PC-3 (cell line): ENCODE data around the gene IRX2. TPM values are rescaled to one million over a fixed set of nuclear protein-coding genes. Genes with fewer than 3 reads are reported as not detected.

Experiments
- ATAC-seq: fragments of 200-7000 bp; cut with Tn5 transposase; 2 replicates; pipeline ENCODE4 v1.9.1; 2020; ENCODE audit warnings: mild to moderate bottlenecking, moderate library complexity
- BruUV-seq: library from RNA; stranded (reverse); fragments of 400-500 nt; replicated peaks from 2 replicates; lab custom pipeline; 2021; lab: Mats Ljungman, UMichigan
- CTCF ChIA-PET: fragments of 300-600 bp; sonication (Branson Sonifier 250); formaldehyde crosslinking; loops from one replicate; lab custom pipeline; 2022; ENCODE audit warnings: antibody characterized with exemption; lab: Charles Lee
- POLR2A ChIA-PET: fragments of 300-600 bp; sonication (Branson Sonifier 250); formaldehyde crosslinking; loops from one replicate; lab custom pipeline; 2022; ENCODE audit warnings: antibody characterized with exemption; ENCODE audit not compliant: unreplicated experiment; lab: Charles Lee
- DNase-seq: peaks from one replicate; pipeline ENCODE4 v3.0.0-alpha.2; 2015
- H2AFZ ChIP-seq: fragments of 300-600 bp; sonication (generic); 2 replicates; pipeline ENCODE4 v1.6.0; 2016; ENCODE audit warnings: antibody characterized with exemption, low read length
- H3F3A ChIP-seq: fragments of 300-600 bp; sonication (generic); one replicate; pipeline ENCODE4 v1.6.0; 2017; ENCODE audit warnings: antibody characterized with exemption, low read length, control low read depth, mild to moderate bottlenecking; ENCODE audit not compliant: unreplicated experiment
- H3K27ac ChIP-seq: fragments of 300-600 bp; sonication (generic); 2 replicates; pipeline ENCODE4 v1.5.1; 2016; ENCODE audit warnings: mild to moderate bottlenecking, low read length
- H3K27me3 ChIP-seq: fragments of 300-600 bp; sonication (generic); 2 replicates; pipeline ENCODE4 v1.6.1; 2016; ENCODE audit warnings: low read length, mixed read lengths
- H3K36me3 ChIP-seq: fragments of 300-600 bp; sonication (generic); 2 replicates; pipeline ENCODE4 v1.6.1; 2016; ENCODE audit warnings: low read depth, mixed run types, low read length, mixed read lengths
- H3K4me1 ChIP-seq: fragments of 300-600 bp; sonication (generic); 2 replicates; pipeline ENCODE4 v1.5.1; 2016; ENCODE audit warnings: low read length; ENCODE audit not compliant: insufficient read depth
- H3K4me2 ChIP-seq: fragments of 300-600 bp; sonication (generic); 2 replicates; pipeline ENCODE4 v1.6.0; 2016; ENCODE audit warnings: low read length
- H3K4me3 ChIP-seq: fragments of 300-600 bp; sonication (generic); 2 replicates; pipeline ENCODE4 v1.5.1; 2016; ENCODE audit warnings: mild to moderate bottlenecking, low read length, mixed read lengths
- H3K79me2 ChIP-seq: fragments of 300-600 bp; sonication (generic); 2 replicates; pipeline ENCODE4 v1.6.1; 2017; ENCODE audit warnings: low read length, mixed read lengths
- H3K9ac ChIP-seq: fragments of 300-600 bp; sonication (generic); 2 replicates; pipeline ENCODE4 v1.6.0; 2016; ENCODE audit warnings: mild to moderate bottlenecking, low read length
- H3K9me2 ChIP-seq: fragments of 300-600 bp; sonication (generic); replicated peaks from 2 replicates; pipeline ENCODE4 v1.6.1; 2016; ENCODE audit warnings: mixed run types, low read length, mixed read lengths
- H3K9me3 ChIP-seq: fragments of 300-600 bp; sonication (generic); 2 replicates; pipeline ENCODE4 v1.6.1; 2016; ENCODE audit warnings: low read length, mixed read lengths
- H4K20me1 ChIP-seq: fragments of 300-600 bp; sonication (generic); 2 replicates; pipeline ENCODE4 v1.6.1; 2016; ENCODE audit warnings: low read length, mixed read lengths
- EZH2 ChIP-seq: fragments of 300-600 bp; sonication (generic); IDR thresholded peaks from one replicate; pipeline ENCODE4 v1.6.1; 2017; ENCODE audit warnings: antibody characterized with exemption, mild to moderate bottlenecking, low read length; ENCODE audit not compliant: unreplicated experiment
- EZH2phosphoT487 ChIP-seq: fragments of 300-600 bp; sonication (generic); IDR thresholded peaks from 2 replicates; pipeline ENCODE4 v1.6.1; 2018; ENCODE audit warnings: mild to moderate bottlenecking, antibody characterized with exemption, low read length, borderline replicate concordance
- intact Hi-C: fragments of 100-400 bp; cut with micrococcal nuclease; formaldehyde crosslinking; loops from 2 replicates; pipeline ENCODE4 v1.9.0; 2023
- total RNA-seq: library from RNA; depleted of rRNA; stranded (reverse); fragments of >200 nt; gene quantifications from 2 replicates; pipeline ENCODE4 v1.2.3, GENCODE V29; 2014
- TF ChIP-seq, protein P1 (sequence below): fragments of 300-600 bp; sonication (generic); conservative IDR thresholded peaks from 2 replicates; pipeline ENCODE4 v1.5.1; 2017; ENCODE audit warnings: antibody characterized with exemption, low read depth, mild to moderate bottlenecking, low read length

Gene IRX2
- total RNA-seq, 1 experiment from 2014 or later = 10.4 TPM

DNA sequence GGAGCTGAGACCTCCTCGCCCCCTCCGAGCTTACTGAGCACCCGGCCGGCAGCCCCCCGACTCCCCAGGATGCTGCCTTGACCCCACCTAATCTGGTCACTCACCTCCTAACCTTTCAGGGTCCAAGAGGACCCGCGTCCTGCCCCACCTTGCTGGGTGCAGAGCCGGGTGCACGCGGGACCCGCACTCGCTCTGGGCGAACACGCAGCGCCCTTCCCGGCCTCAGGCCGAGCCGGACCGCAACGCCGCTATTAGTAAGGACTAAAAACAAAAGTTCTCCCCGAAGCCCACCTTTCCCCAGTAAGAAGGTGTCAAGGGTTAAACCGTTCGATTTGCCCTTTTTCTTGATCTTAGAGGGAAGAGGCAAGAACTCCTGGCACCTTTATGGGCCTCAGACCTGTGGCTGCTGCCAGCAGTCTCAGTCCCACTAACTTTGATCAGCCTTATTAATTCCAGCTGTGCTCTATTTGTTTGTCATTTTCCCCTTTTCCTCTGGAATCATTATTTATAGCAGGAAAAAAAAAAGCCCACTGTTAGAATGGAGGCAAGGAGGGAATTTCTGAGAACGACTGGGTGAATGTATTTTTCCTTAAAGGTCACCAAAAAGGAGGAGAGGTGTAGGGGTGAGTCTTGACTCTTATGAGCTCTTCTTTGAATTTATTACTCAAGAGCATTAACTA, 10.5 kb downstream of the IRX2 start:
- Histone ChIP-seq H3K4me3 (no peak overlapping the region), H3K36me3 (peaks cover 7% of the 10 kb centered on the region; the same call in 1 of the 2 replicates), H2AFZ (no peak overlapping the region), H4K20me1 (no peaks in the 10 kb centered on the region), H3K27me3 (no peaks in the 10 kb centered on the region), H3K79me2 (no peaks in the 10 kb centered on the region), H3K4me1 (no peaks in the 10 kb centered on the region), H3K27ac (no peak overlapping the region), H3K9me2 (no peaks in the 10 kb centered on the region), H3F3A (no peaks in the 10 kb centered on the region), H3K9me3 (no peaks in the 10 kb centered on the region), H3K4me2 (no peak overlapping the region), H3K9ac (no peak overlapping the region)
- intact Hi-C loops = no loop called here
- TF ChIP-seq EZH2phosphoT487 = no peak
- TF ChIP-seq, protein P1, sequence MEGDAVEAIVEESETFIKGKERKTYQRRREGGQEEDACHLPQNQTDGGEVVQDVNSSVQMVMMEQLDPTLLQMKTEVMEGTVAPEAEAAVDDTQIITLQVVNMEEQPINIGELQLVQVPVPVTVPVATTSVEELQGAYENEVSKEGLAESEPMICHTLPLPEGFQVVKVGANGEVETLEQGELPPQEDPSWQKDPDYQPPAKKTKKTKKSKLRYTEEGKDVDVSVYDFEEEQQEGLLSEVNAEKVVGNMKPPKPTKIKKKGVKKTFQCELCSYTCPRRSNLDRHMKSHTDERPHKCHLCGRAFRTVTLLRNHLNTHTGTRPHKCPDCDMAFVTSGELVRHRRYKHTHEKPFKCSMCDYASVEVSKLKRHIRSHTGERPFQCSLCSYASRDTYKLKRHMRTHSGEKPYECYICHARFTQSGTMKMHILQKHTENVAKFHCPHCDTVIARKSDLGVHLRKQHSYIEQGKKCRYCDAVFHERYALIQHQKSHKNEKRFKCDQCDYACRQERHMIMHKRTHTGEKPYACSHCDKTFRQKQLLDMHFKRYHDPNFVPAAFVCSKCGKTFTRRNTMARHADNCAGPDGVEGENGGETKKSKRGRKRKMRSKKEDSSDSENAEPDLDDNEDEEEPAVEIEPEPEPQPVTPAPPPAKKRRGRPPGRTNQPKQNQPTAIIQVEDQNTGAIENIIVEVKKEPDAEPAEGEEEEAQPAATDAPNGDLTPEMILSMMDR = no peak
- no peak for TF ChIP-seq EZH2
- DNase-seq (no peak), ATAC-seq (no peak)
- no TSS peak for BruUV-seq
- ChIA-PET CTCF (no interaction called here), POLR2A (no interaction called here)

DNA sequence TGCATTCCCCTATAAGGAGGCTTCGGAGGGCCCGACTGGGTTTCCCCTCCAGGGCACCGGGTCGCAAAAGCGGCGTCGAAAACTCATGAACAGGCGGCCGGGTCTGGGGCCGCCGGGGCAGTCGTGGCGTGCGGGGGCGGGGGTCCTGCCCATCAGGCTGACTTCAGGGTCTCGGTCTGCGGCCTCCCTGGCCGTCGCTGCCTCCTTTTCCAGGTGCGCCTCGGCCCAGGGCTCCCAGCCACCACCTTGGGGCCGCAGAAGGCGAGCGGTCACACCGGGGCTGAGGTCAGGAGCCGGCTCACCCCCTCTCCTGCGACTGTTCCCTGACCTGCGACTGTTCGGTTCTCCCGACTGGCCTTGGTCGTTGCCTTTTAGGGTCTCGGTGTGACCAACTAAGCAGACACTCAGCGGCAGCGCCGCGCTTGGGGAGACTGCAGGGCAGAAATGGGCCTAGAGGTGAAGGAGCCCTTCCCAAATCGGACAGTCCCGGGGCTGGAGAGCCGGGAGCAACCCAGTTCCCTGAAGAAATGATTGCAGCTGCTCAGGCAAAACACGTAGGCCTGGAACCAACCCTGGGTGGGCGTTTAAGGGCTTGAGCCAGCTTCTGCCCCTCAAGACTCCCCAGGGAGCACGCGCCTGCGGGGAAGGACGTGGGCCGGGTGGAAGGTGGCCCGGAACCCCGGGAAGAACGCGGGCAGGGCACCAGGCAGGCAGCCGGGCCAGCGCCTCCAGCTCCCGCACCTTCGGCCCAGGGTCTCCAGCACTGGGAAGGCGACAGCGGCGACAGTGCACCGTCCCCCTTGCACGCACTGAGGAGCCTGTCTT, 11.2 kb downstream of the IRX2 start:
- Histone ChIP-seq H3F3A (no peaks in the 10 kb centered on the region), H3K27me3 (no peaks in the 10 kb centered on the region), H4K20me1 (no peaks in the 10 kb centered on the region), H3K27ac (no peak overlapping the region), H2AFZ (no peak overlapping the region), H3K4me1 (no peaks in the 10 kb centered on the region), H3K79me2 (no peaks in the 10 kb centered on the region), H3K4me2 (peak overlapping the region; percentile 83), H3K9me2 (no peaks in the 10 kb centered on the region), H3K36me3 (peaks cover 1% of the 10 kb centered on the region; the same call in 1 of the 2 replicates), H3K9me3 (no peaks in the 10 kb centered on the region), H3K9ac (no peak overlapping the region), H3K4me3 (peak overlapping the region; percentile 76)
- no peak for TF ChIP-seq EZH2phosphoT487
- TF ChIP-seq EZH2 = no peak
- TF ChIP-seq, protein P1 = no peak
- no TSS peak for BruUV-seq
- intact Hi-C loops = no loop called here
- DNase-seq (no peak), ATAC-seq (no peak)
- CTCF ChIA-PET = no interaction called here
- POLR2A ChIA-PET = no interaction called here
